Astrocyte of the spinal cord (primary cell): Measurements from ENCODE around the gene CFAP90.

Experiments
- DNase-seq: peaks from one replicate; pipeline ENCODE4 v3.0.0; 2011; ENCODE audit warnings: low read depth, low spot score
- H3K4me3 ChIP-seq: 2 replicates; pipeline ENCODE4 v1.5.1; 2011; ENCODE audit warnings: low read depth, mild to moderate bottlenecking, low read length, moderate library complexity
- CTCF ChIP-seq: IDR thresholded peaks from 2 replicates; pipeline ENCODE4 v1.5.1; 2012; ENCODE audit warnings: low read depth, mild to moderate bottlenecking, low read length, inconsistent platforms
- in situ Hi-C: cut with HindIII; loops from 2 replicates; pipeline ENCODE4 v1.10.0; 2017; ENCODE audit warnings: low sequenced_read_pairs

Gene CFAP90

GRCh38 chr5:7794823-7795222 lies 56.1 kb downstream of the CFAP90 start:
- DNase-seq, result no peak
- in situ Hi-C loops, result no loop called here
- no peak overlapping the region for H3K4me3 ChIP-seq
- TF ChIP-seq CTCF, result no peak

- no peak overlapping the region for H3K4me3 ChIP-seq
- no peak for DNase-seq
- TF ChIP-seq CTCF, result no peak
- in situ Hi-C loops, result no loop called here
Measured at GRCh38 chr5:7794311-7794710, 56.6 kb downstream of the CFAP90 start.

GRCh38 chr5:7793895-7794294 lies 57.0 kb downstream of the CFAP90 start:
- H3K4me3 ChIP-seq, result no peak overlapping the region
- DNase-seq, result no peak
- TF ChIP-seq CTCF, result no peak
- in situ Hi-C loops, result no loop called here

GRCh38 chr5:7789567-7789966 lies 61.4 kb downstream of the CFAP90 start:
- in situ Hi-C loops, result no loop called here
- no peak overlapping the region for H3K4me3 ChIP-seq
- DNase-seq, result no peak
- no peak for TF ChIP-seq CTCF

GRCh38 chr5:7787770-7788169 lies 63.2 kb downstream of the CFAP90 start:
- no peak for TF ChIP-seq CTCF
- no peak overlapping the region for H3K4me3 ChIP-seq
- in situ Hi-C loops, result no loop called here
- DNase-seq, result no peak

- no peak overlapping the region for H3K4me3 ChIP-seq
- in situ Hi-C loops, result no loop called here
- no peak for DNase-seq
- TF ChIP-seq CTCF, result no peak
Measured at GRCh38 chr5:7784683-7785380, 66.1 kb downstream of the CFAP90 start.
